Neuron (in vitro differentiated cells): Measurements from ENCODE around the gene EFHD1.

Experiments used
- H2AFZ ChIP-seq: one replicate; pipeline ENCODE4 v1.6.1; 2013; ENCODE audit warnings: low read depth, mild to moderate bottlenecking, inconsistent platforms, low read length, moderate library complexity
- H3K27me3 ChIP-seq: one replicate; pipeline ENCODE4 v1.6.1; 2013; ENCODE audit warnings: low read length; ENCODE audit not compliant: insufficient read depth
- H3K36me3 ChIP-seq: one replicate; pipeline ENCODE4 v1.6.1; 2013; ENCODE audit warnings: low read length; ENCODE audit not compliant: insufficient read depth
- H3K4me1 ChIP-seq: one replicate; pipeline ENCODE4 v1.6.1; 2013; ENCODE audit warnings: low read length; ENCODE audit not compliant: insufficient read depth
- H3K4me3 ChIP-seq: 2 replicates; pipeline ENCODE4 v1.5.1; 2013; ENCODE audit warnings: mild to moderate bottlenecking, low read length, moderate library complexity
- H3K9me3 ChIP-seq: one replicate; pipeline ENCODE4 v1.6.1; 2013; ENCODE audit warnings: low read length

The EFHD1 gene

DNA sequence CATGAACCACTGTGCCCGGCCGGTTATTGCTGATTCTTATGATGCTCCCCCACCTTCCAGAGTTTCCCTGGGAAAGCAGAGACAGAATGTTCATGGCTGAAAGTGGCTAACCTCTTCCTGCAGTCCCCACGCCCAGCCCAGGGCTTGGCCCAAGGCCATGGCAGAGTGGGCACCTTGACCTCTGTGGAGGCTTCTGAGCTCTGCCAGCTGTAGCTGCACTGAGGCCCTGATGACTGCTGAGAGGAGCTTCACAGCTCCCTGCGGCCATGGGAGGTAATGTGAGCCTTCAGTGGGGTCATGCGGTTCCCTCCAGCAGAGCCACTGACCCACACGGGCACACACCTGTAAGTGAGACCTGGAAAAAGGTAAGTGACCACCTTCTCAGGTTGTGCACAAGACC is 13.3 kb downstream of the EFHD1 start:
- H3K36me3 ChIP-seq, result no peaks in the 10 kb centered on the region
- H3K27me3 ChIP-seq, result no peaks in the 10 kb centered on the region
- H3K9me3 ChIP-seq, result no peaks in the 10 kb centered on the region
- H2AFZ ChIP-seq, result no peak overlapping the region
- H3K4me3 ChIP-seq, result no peak overlapping the region
- H3K4me1 ChIP-seq, result no peaks in the 10 kb centered on the region

DNA sequence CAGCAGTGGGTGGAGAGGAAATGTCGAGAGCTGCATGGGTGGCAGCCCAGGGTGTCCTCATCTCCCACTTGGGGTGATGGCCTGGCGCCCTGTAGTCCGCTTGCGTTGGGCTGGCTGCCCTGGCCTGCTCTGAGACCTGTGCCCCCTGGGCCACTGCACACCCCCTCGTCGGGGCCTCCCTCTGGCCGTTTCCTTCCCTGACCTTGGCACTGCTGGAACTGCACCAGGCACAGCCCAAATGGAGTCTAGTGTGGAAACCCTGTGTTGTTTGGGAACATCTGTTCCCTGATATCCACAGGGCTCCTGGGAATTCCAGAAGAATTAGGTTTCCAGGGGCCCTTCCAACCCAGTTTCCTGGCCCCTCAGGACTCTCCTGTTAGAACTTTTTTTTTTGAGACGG is 13.9 kb downstream of the EFHD1 start:
- no peak overlapping the region for H2AFZ ChIP-seq
- no peak overlapping the region for H3K4me3 ChIP-seq
- no peaks in the 10 kb centered on the region for H3K36me3 ChIP-seq

DNA sequence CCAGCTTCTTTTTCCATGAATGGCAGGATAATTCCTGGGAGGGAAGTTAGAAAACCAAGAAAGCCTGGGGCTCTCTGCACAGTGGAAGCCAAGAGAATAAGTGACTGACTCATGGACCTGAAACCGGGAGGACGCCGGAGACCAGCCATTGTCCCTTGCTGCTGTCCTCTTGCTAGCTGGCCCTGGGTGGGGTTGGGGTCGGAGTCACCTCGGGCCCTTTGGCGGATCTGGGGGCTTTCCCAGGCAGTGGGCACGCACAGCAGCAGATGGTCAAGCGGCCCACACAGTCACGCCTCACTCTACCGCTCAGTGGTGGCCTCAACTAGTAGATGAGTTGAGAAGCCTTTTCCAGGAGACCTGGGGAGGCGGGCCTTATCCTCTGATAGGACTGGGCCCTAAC is 15.6 kb downstream of the EFHD1 start:
- H3K27me3 ChIP-seq, result no peaks in the 10 kb centered on the region

More for the DNA sequence above, 13.9 kb downstream of the EFHD1 start:
- Histone ChIP-seq H3K27me3 (no peaks in the 10 kb centered on the region), H3K4me1 (peaks cover 5% of the 10 kb centered on the region), H3K9me3 (no peaks in the 10 kb centered on the region)

DNA sequence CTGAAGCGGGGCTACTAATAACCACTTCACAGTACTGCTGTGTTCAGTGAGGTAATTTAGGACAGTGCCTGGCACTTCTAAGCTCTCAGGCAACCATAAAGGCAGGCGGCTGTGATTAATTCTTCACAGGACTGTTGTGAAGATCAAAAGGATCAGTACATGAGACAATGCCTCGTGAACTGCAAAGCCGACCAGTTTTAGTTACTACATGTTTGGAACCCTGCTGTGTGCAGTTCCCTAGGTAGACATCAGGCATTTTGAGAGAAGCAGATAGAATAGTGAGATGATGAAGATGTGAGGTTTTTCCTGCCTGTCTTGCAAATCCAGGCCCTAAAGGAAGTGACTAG is 19.1 kb downstream of the EFHD1 start:
- peaks cover 11% of the 10 kb centered on the region for H3K4me1 ChIP-seq

More for the DNA sequence above, 15.6 kb downstream of the EFHD1 start:
- Histone ChIP-seq H3K4me3 (no peak overlapping the region), H3K36me3 (no peaks in the 10 kb centered on the region), H3K4me1 (peaks cover 11% of the 10 kb centered on the region), H2AFZ (no peak overlapping the region), H3K9me3 (no peaks in the 10 kb centered on the region)

DNA sequence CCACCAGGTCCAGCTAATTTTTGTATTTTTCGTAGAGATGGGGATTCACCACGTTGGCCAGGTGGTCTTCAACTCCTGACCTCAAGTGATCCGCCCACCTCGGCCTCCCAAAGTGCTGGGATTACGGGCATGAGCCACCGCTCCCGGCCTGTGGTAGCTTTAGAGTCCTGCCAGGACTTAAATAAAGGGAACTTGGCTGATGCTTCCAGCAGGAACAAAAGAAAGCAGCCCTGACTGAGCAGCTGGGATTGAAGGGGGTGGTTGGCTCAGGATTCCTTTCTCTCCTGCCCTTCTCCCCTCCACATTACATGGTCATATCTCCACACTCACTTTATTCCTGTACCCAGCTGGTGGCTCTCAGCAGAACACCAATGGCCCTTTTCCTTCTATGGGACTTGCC is 20.0 kb downstream of the EFHD1 start:
- Histone ChIP-seq H3K36me3 (no peaks in the 10 kb centered on the region), H3K9me3 (no peaks in the 10 kb centered on the region), H3K27me3 (no peaks in the 10 kb centered on the region), H3K4me1 (peaks cover 11% of the 10 kb centered on the region), H3K4me3 (no peak overlapping the region), H2AFZ (no peak overlapping the region)

More for the DNA sequence above, 19.1 kb downstream of the EFHD1 start:
- Histone ChIP-seq H3K9me3 (no peaks in the 10 kb centered on the region), H3K27me3 (no peaks in the 10 kb centered on the region), H3K4me3 (no peak overlapping the region), H3K36me3 (no peaks in the 10 kb centered on the region), H2AFZ (no peak overlapping the region)

DNA sequence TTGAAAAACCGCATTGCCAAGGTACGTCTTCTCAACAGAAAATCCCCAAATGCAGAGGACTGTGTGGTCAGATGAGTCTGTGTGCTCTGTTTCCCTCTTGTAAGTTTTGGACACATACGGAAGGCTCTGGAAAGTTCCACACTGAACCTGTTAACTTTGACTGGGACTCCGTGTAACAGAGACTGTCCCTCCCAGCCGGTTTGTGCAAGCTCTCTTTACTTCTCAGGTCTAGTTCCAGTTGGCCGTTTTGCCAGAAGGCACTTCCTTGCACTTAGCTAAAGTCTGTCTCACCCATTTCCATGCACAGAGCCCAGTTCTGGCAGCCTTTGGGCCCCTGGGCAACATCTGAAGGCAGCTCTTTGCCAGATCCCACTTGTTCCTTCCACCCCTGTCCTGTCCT is 22.0 kb downstream of the EFHD1 start:
- Histone ChIP-seq H3K36me3 (no peaks in the 10 kb centered on the region), H2AFZ (no peak overlapping the region), H3K27me3 (no peaks in the 10 kb centered on the region), H3K4me3 (no peak overlapping the region), H3K4me1 (peaks cover 11% of the 10 kb centered on the region), H3K9me3 (no peaks in the 10 kb centered on the region)

DNA sequence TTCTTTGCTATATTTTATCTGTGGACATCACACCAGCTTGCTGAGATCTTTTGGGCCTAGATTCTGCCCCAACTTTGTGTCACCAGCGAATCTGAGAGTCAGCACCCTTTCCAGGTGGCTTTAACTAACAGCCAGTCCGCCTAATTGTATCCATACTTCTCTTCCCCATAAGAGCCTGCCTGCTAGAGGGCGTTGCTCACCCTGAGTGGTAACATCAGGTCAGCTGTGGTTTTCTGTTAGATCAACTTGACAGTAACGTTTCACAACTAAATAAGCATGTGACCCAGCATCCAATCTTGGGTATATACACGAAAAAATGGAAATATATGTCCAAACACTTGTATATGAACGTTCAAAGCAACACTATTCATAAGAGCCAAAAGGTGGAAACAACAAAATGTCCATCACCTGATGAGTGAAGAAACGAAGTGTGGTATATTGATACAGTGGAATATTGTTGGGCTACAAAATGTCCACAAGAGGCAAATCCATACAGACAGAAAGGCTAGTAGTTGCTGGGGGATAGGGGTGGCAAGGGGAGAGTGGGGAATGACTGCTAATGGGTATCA is 24.9 kb downstream of the EFHD1 start:
- Histone ChIP-seq H3K36me3 (no peaks in the 10 kb centered on the region), H3K4me3 (no peak overlapping the region), H3K9me3 (no peaks in the 10 kb centered on the region), H3K4me1 (no peaks in the 10 kb centered on the region), H3K27me3 (no peaks in the 10 kb centered on the region), H2AFZ (no peak overlapping the region)

DNA sequence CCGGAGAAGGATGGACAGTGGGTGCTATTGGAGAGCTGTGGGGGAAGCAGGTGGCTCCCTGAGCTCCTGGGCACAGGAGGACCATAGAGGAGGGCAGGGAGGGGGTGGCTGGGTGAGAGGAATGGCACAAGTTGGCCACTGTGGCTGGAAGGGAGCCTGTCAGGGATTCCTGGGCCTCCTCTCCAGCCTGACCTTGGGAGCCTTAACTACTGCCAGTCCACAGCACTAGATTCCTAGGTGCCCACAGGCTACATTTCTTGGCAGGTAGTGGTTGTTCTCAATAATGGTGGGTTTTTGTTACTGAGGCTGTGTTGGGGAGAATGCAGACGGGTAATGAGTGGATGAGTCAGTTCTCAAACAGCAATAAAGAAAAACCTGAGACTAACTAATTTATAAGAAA is 26.0 kb downstream of the EFHD1 start:
- no peak overlapping the region for H3K4me3 ChIP-seq
- no peaks in the 10 kb centered on the region for H3K36me3 ChIP-seq
- no peak overlapping the region for H2AFZ ChIP-seq
- H3K9me3 ChIP-seq, result no peaks in the 10 kb centered on the region
- H3K27me3 ChIP-seq, result no peaks in the 10 kb centered on the region
- no peaks in the 10 kb centered on the region for H3K4me1 ChIP-seq

DNA sequence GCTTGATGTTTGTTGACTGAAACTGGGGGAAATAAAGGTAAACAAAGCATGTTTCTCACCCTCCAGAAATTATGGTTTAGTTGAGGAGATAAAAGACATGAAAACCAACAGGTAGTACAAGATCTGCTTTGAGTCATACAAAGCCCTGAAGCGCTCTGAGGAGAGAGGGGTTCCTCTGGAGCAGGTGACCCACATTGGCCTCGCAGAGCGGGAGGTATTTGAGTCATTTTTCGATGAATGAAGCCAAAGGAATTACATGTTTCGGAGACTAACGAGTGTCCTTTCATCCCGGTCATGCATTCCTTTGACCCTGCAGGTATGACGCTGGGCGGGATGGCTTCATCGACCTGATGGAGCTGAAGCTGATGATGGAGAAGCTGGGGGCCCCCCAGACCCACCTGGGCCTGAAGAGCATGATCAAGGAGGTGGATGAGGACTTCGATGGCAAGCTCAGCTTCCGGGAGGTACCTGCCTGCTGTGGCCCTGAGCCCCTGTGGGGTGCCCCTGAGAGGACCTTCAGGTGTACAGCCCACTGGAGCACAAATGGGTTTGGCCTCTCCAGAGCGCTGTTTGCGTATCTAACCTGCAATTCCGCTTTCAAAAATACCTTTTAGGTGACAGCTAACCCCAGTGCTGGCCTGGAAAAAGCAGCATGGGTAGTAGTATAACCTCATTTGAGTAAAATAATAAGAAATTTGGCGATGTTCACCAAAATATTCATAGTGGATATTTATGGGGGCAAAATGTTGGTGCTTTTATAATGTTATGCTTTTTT is 29.3 kb downstream of the EFHD1 start:
- H3K36me3 ChIP-seq, result no peaks in the 10 kb centered on the region
- H3K4me3 ChIP-seq, result no peak overlapping the region
- no peaks in the 10 kb centered on the region for H3K4me1 ChIP-seq
- no peaks in the 10 kb centered on the region for H3K9me3 ChIP-seq
- H2AFZ ChIP-seq, result no peak overlapping the region
- H3K27me3 ChIP-seq, result no peaks in the 10 kb centered on the region

DNA sequence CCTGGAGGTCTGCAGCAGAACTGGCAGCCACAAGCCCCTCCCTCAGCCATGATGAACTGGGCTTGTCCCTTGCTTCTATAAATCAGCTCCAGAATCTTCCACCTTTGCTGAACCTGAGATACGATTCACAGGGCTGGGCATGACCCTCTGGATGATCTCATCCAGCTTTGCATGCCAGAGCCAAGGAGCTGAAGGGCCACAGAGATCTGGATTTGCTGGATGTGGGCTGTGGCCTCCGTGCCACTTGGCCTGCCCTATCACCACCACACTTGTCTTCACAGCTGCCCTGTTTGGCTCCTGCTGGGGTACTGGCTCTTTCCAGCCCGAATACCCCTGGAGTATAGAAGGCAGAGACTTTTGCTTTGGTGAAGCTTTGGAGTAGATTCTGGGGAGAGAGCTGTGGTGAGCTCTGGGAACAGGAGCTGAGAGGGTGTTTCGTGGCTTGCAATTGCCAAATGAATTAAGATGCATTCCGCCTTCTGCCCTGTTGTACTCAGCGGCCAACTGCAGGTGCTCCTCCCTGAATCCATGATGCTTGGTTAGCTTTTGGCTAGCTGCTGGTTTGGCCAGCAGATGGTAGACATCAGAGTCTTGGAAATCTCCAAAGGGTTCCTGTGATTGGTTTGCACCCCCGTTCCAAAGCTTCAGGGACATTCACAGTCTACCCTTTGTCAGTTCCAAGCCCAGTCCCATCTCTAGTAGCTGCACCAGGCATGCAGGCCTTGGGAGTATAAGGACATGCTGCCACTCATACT is 32.8 kb downstream of the EFHD1 start:
- no peak overlapping the region for H3K4me3 ChIP-seq
- peaks cover 6% of the 10 kb centered on the region for H3K4me1 ChIP-seq
- no peaks in the 10 kb centered on the region for H3K9me3 ChIP-seq
- no peaks in the 10 kb centered on the region for H3K27me3 ChIP-seq
- no peak overlapping the region for H2AFZ ChIP-seq
- H3K36me3 ChIP-seq, result no peaks in the 10 kb centered on the region

DNA sequence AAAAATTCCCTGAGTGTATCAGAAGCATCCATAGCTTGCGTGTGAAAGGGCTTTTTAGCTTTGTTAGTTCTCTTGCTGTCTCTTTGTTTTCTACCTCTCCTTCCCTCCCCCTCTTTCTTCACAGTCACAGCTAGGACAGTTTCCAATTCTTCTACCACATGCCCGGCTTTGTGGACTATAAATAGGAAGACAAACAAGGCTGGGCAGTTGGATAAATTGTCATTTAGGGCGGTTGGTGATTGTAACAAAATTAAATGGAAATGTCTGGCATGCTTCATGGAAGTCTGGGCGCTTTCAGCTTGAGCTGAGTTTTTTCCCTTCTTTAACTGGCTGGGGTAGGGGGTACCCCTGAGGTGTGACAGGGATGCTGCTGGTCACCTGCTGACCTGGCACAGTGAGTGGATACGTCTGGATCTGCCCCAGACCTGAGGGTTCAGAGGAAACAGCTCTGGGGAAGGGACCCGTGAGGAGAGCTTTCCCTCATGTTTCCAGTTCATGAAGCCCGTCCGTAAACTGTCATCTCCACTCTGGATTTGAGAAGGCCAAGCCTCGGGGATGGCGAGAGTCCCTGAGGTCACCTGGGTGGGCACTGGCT is 34.7 kb downstream of the EFHD1 start:
- Histone ChIP-seq H3K36me3 (no peaks in the 10 kb centered on the region), H3K4me3 (no peak overlapping the region), H2AFZ (no peak overlapping the region), H3K4me1 (peaks cover 6% of the 10 kb centered on the region), H3K27me3 (no peaks in the 10 kb centered on the region), H3K9me3 (no peaks in the 10 kb centered on the region)

DNA sequence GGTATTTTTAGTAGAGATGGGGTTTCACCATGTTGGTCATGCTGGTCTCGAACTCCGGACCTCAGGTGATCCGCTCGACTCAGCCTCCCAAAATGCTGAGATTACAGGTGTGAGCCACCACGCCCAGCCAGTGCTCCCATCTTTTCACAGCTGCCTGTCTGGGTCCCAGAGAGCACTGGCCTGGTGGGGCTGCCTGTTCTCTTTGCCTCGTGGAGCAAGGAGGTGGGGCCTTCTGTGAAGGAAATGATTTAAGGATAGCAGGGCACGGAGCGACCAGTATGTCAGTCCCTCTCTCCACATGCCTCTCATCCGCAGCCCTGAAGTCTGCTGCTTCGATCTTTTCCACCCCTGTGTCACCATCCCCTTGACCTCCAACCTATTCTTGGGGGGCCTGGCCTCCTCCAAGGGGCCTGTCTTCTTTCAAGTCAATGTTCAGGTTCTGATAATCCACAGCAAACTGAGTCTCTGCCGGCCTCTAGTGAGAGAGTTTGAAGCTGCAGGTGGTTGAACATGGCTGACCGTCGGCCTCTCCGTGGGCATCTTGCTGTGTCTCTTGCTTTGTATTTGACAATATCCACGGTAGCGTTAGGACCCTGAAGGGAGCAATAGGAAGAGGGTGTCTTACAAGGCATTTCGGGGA is 35.5 kb downstream of the EFHD1 start:
- Histone ChIP-seq H2AFZ (no peak overlapping the region), H3K27me3 (no peaks in the 10 kb centered on the region), H3K9me3 (no peaks in the 10 kb centered on the region), H3K4me1 (peaks cover 6% of the 10 kb centered on the region), H3K36me3 (no peaks in the 10 kb centered on the region), H3K4me3 (no peak overlapping the region)

DNA sequence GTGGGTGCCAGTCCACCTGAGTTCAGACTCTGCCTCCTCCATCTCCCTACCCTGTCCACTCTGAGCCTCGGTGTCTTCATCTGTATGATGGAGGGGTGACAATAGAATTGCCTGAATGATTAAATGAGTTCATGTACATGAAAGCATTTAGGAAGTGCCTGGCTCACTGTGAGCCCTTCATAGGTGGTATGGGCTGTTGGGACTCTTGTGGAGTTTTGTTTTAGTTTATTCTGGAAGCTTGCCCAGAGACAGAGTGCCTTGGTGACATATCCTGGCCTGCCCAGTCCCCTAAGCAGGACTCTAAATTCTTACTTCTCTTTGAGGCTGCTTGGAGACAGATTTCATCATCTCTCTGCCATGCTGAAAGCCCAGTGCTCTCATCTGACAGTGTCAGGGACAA is 39.2 kb downstream of the EFHD1 start:
- H3K9me3 ChIP-seq, result no peaks in the 10 kb centered on the region
- H3K36me3 ChIP-seq, result no peaks in the 10 kb centered on the region
- no peak overlapping the region for H3K4me3 ChIP-seq
- no peaks in the 10 kb centered on the region for H3K27me3 ChIP-seq
- H3K4me1 ChIP-seq, result peaks cover 6% of the 10 kb centered on the region
- H2AFZ ChIP-seq, result no peak overlapping the region
